ENCODE data around the gene FAAP20. TPM values are rescaled to one million over a fixed set of nuclear protein-coding genes. Genes with fewer than 3 reads are reported as not detected.
A peak's percentile ranks its signal among the peaks of the same experiment; 100 is the strongest.

Gene FAAP20, protein sequence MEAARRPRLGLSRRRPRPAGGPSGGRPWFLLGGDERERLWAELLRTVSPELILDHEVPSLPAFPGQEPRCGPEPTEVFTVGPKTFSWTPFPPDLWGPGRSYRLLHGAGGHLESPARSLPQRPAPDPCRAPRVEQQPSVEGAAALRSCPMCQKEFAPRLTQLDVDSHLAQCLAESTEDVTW
- 10 to 100 TPM; 35.4 to 41.4 TPM for total RNA-seq
- long read RNA-seq, partial matches to known transcripts, result 3 of 8 reads
- long read RNA-seq, other reads (novel, unspliced or antisense), result 3 of 8 reads

GRCh38 chr1:2194319-2194897, at the start of gene FAAP20:
Gene FAAP20 (minus strand): TSS chr1:2194772. CDS start chr1:2194749, 23 bp downstream.
- intact Hi-C loops (cut with DNase I), result loop anchor here in 1 of 2 donors (2.0 to 10.0 kb wide), 2 partner anchors 120 to 186 kb away; no protein-coding TSS in a partner anchor

DNA sequence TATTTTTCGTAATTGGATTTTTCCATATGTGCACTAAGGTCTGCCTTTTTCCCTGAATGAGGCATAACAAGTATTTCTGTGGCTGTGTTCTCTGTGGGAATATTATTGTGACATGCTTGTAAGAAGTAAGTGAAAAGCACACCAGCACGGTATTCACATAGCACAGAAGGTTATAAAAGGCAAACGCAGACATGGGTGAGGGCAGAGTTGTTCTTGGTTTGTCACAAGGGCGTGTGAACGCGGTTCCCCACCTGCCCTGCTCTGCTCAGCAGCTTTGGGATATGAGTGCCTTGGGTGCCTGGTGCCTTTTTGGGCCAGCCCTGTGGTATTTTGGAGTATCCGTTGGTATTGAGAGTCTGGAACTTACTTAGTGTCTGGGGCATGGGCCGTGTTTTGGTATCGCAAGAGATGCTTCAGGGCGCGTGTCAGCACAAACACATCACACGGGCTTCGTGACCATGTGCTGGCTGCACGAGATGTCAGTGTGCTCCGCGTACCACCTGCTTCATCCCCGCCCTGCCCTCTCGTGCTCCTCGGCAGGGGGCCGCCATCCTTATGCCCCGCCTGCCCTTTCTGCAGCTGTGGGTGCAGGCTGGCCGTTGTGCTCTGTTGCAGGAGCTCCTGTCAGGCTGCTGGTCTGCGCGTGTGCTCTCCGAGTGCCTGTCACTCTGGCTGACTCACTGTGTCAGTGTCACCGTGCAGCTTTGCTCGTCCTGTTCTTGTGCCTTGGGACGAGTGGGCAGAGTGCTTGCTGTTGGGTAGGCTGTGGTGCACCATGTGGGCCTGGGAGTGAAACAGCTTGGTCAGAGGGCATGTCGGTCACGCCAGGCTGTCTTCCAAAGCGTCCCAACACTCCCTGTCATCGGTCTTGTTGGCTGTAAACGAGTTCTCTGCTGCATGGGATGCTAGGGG, 48.5 kb upstream of the FAAP20 start:
- intact Hi-C loops (cut with DNase I), result no loop called here
- ATAC-seq (peak; percentile 68), DNase-seq (peak; percentile 58)

More at GRCh38 chr1:2194319-2194897, at the start of gene FAAP20:
- ATAC-seq, result peak; percentile 66
- no peak for DNase-seq

- ATAC-seq, result no peak
- intact Hi-C loops (cut with DNase I), result no loop called here
- peak; percentile 25 for DNase-seq
Observed at GRCh38 chr1:2241820-2242219, 47.2 kb upstream of the FAAP20 start.

DNA sequence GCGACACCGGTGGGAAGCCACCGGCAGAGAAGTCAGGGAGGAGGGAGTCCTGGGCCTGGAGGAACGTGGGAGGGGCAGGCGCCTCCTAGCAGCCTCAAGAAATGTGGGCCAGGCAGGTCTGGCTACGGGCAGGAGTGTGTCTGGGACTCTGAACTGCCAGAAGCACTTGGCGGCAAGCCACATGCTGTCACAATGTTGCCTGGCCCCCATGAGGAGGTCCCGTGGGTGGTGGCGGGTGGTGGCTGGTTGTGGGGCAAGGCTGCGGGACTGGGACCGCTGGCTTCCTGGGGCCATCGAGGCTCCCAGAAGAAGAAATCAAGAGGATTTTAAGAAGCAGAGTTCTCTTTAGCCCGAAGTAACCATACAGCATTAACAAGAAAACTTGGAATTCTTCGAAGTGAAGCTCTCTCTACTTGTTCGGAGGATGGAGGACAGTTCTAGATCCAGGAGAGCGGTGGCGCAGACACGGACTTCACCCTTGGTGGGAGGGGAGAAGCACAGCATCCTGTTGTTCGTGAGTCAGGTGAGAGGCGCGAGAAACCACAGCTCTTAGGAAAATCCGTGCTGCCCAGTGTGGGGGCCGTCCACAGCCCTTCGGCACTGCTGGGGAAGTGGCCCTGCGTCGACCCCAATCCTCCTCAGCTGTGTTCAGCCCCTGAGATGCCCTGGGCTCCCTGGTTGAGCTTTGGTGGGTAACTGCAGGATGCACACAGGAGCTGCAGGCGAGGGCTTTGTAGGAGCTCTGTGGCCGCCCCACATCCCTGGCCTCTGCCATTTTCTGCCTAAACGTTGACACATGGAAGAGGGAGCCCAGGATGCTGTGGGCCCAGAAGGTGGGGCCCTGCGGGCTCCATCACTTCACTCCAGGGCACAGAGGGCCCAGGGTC, 45.9 kb upstream of the FAAP20 start:
- intact Hi-C loops (cut with DNase I), result no loop called here
- ATAC-seq (peak; percentile 48 to 71), DNase-seq (peak; percentile 87)

DNA sequence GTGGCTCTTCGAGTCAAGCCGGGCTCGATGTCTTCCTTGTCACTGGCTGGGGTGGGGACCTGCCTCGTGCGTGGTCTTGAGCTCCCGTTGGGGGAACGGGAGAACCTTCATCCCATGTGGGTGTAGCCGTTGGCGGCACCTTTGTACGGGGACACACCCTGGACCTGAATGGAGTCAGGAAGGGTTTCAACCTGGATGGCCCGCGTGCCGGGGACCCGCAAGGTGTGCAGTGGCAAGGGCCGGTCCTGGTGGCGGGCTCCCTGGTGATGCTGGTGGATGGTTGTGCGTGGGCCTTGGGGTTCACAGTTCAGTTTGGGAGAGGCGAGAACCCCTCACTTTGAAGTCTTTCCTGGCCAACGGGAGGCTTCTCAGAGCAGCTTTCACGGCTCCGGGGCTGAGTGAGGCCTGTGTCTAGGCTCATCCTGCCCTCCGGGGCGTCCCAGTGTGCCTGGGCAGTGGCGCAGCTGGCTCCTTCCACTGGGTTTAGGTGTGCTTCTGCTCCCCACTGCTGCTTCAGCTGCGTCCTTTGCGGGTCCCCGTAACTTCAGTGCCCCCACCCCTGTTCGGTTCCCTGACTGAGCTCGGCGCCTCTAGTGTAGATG, 44.9 kb upstream of the FAAP20 start:
- no peak for ATAC-seq
- intact Hi-C loops (cut with DNase I), result loop anchor here in 1 of 2 donors (10.0 kb wide), 1 partner anchor 65 kb away; no protein-coding TSS in a partner anchor

GRCh38 chr1:2239013-2239370, 44.4 kb upstream of the FAAP20 start:
- ATAC-seq (no peak), DNase-seq (no peak)
- intact Hi-C loops (cut with DNase I), result loop anchor here in 1 of 2 donors (10.0 kb wide), 1 partner anchor 66 kb away; no protein-coding TSS in a partner anchor

More for the DNA sequence above, 44.9 kb upstream of the FAAP20 start:
- DNase-seq, result peak; percentile 20

DNA sequence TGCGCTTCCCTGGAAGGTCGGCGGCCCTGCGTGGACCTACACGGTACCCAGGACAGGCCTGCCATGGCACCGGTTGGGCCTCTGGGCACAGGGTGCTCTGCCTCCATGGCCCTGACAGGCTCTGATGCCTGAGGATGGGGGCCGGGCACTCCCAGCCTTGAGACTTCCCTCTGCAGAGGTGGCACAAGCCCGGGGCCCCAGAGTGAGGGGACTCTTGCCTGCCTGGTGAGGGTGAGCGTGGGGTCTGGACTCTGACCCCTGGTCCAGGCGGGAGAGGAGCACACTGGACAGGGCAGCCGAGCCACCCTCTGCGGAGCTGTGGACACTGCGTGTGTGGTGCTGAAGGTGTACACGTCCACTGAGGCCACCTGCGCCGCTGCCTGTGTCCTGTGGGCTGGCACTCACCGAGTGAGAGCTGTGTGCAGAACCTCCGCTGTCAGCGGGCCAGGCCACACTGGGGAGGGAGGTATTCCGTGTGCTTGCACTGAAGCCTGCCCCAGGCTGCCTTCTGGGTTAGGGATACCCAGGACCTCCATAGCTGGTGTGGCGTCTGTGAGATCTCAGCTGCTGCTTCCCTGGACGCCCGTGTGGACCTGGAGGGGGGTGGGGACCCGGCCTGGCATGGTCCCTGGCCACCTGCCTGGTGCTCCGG, 43.9 kb upstream of the FAAP20 start:
- DNase-seq (peak; percentile 27), ATAC-seq (no peak)
- intact Hi-C loops (cut with DNase I), result loop anchor here in 1 of 2 donors (10.0 kb wide), 1 partner anchor 66 kb away; no protein-coding TSS in a partner anchor

GRCh38 chr1:2237773-2238172, 43.2 kb upstream of the FAAP20 start:
- ATAC-seq (peak in 1 of 2 donors; percentile 12), DNase-seq (peak; percentile 33)
- intact Hi-C loops (cut with DNase I), result loop anchor here in 1 of 2 donors (10.0 kb wide), 1 partner anchor 67 kb away; no protein-coding TSS in a partner anchor

DNA sequence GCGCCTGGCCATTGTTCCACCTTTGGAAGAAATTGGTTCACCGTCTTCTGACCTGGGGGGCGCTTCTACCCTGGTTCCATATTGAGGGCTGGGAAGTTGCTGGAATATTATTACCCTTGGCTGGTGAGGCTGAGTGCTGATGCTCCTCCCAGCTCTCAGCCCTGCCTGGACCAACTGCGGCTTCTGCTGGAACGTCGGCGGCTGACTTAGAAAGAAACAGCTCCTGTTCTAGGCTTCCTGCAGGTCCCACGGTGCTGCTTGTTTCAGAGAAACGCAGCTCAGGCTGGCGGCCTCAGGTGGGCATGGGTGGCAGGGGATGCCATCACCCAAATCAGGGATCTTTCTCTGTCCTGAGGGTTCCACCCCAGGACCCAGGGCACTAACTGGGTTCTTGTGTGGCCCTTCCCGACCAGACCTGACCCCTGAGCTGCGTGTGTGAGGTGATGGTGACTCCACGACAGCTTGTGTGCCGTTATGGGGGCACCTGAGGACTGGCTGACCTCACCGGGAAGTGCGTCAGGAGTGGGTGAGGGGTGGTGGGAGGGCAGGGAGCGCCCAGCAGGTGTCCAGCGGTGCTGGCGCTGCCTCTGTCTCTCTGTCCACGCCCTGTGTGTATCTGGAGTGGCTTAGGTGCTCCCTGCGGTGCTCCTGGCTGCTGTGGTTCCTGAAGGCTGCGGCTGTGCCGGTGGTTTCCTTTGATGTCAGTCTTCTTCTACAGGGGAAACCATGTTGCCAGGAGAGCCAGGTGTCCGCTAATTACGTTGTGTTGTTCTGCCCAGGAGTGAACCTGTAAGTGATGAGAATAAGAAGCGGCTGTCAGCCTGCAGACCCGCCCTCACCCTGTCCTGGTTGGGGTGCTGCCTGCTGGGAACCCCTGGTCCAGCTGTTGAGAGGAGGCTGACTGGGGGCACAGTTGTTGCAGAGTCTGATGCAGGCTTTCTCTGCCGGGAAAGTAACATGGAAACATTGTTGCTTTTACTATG, 42.4 kb upstream of the FAAP20 start:
- intact Hi-C loops (cut with DNase I), result loop anchor here in 1 of 2 donors (10.0 kb wide), 1 partner anchor 68 kb away; no protein-coding TSS in a partner anchor
- DNase-seq (peak; percentile 24), ATAC-seq (no peak)

DNA sequence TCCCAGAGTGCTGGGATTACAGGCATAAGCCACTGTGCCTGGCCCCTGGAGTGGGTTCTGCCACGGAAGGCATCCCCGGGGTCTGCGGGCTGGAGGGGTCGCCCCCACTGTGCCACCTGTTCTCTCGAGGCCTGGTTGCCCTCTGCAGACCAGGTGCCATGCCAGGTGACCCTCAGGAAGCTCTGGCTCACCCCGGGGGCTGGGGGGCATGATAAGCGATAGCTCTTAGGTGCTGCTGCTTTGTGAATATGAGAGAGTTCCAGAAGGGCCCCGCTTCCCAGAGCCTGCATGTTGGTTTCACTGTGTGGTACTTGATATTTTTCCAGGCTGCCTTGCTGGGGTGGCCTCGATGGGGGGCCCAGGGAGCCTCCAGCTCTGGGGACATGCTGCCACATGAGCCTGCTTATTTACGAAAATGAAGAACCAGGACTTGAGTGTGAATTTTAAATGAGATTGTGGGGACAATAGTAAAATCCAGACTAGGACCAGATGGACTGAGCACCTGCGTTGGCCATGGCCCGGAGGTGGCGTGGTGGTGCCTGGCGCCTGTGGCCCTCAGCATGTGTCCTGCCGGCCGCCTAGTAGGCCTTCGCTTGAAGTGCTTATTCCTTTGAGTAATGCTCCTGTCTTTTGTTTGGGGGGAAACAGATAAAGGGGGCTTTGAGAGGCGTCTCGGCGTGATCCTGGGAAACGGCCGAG, 40.9 kb upstream of the FAAP20 start:
- no peak for DNase-seq
- no peak for ATAC-seq
- intact Hi-C loops (cut with DNase I), result loop anchor here in 1 of 2 donors (10.0 kb wide), 1 partner anchor 69 kb away; no protein-coding TSS in a partner anchor

DNA sequence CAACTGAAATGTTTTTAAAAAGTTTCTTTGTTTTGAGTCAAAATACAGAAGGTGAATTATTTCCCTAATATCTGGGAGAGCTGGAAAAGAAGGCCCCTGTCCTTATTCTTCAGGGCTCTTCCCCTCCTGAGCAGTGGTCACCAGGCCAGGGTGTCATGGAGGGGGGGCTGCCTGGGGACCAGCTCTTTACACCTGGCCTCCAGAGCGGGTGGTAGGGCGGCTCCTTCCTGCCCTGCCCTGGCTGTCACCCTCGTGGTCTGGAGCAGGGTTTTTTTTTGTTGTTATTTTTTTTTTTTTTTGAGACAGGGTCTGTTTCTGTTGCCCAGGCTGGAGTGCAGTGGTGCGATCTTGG, 40.2 kb upstream of the FAAP20 start:
- DNase-seq (no peak), ATAC-seq (peak in 1 of 2 donors; percentile 5)
- intact Hi-C loops (cut with DNase I), result loop anchor here (5.0 to 10.0 kb wide), 2 partner anchors 68 to 70 kb away; no protein-coding TSS in a partner anchor

- ATAC-seq (peak; percentile 57 to 80), DNase-seq (peak; percentile 95)
- intact Hi-C loops (cut with DNase I), result loop anchor here (5.0 to 10.0 kb wide), 2 partner anchors 68 to 71 kb away; no protein-coding TSS in a partner anchor
Observed at GRCh38 chr1:2233997-2234761, 39.6 kb upstream of the FAAP20 start.

GRCh38 chr1:2233468-2233867, 38.9 kb upstream of the FAAP20 start:
- ATAC-seq (no peak), DNase-seq (no peak)
- intact Hi-C loops (cut with DNase I), result loop anchor here (5.0 to 10.0 kb wide), 2 partner anchors 69 to 71 kb away; no protein-coding TSS in a partner anchor

DNA sequence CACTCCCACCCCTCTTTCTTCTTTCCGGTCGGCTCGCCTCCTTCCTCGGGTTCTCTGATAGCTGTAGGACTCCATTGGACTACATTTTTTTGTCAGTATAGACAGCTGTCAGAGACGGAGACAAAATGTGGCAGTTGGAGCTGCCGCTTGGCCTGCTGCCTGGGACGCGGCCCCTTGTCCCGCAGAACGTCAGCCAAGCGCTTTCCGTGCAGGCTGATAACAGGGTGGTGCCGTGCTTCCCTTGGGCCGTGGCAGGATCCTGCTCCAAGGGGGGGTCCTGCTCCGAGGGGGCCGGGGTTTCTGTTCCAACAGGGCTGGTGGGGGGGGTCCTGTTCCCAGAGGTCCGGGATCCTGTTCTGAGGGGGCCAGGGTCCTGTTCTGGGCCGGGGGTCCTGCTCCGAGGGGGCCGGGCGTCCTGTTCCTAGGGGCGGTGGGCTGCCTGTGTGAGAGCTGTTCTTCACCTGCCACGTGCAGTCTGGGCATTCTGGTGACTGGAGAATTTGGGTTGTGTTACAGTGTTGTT, 38.4 kb upstream of the FAAP20 start:
- intact Hi-C loops (cut with DNase I), result loop anchor here (5.0 to 10.0 kb wide), 2 partner anchors 69 to 72 kb away; no protein-coding TSS in a partner anchor
- ATAC-seq (no peak), DNase-seq (no peak)

Measured in left cardiac atrium (tissue), 4 donors.